Osteoblast (primary cell): Measurements from ENCODE around the gene STARD7. TPM values are rescaled to one million over a fixed set of nuclear protein-coding genes. Genes with fewer than 3 reads are reported as not detected.
A peak's percentile ranks its signal among the peaks of the same experiment; 100 is the strongest.

Source experiments
- DNase-seq: peaks from one replicate; pipeline ENCODE4 v3.0.0; 2011; ENCODE audit warnings: low spot score, mixed read lengths; ENCODE audit not compliant: insufficient read length; ENCODE audit errors: missing footprints
- H2AFZ ChIP-seq: 2 replicates; pipeline ENCODE4 v1.6.0; 2011; ENCODE audit warnings: mild to moderate bottlenecking, low read length
- H3K27ac ChIP-seq: 2 replicates; pipeline ENCODE4 v1.5.1; 2011; ENCODE audit warnings: mild to moderate bottlenecking, low read depth, low read length, moderate library complexity
- H3K27me3 ChIP-seq: 2 replicates; pipeline ENCODE4 v1.6.0; 2012; ENCODE audit warnings: mild to moderate bottlenecking, control low read depth, inconsistent platforms, low read length, moderate library complexity; ENCODE audit not compliant: insufficient read depth
- H3K36me3 ChIP-seq: 2 replicates; pipeline ENCODE4 v1.5.1; 2011; ENCODE audit warnings: mild to moderate bottlenecking, low read length, control low read depth, moderate library complexity; ENCODE audit not compliant: insufficient read depth
- H3K4me1 ChIP-seq: 2 replicates; pipeline ENCODE4 v1.5.1; 2011; ENCODE audit warnings: mild to moderate bottlenecking, low read length, control low read depth, moderate library complexity; ENCODE audit not compliant: insufficient read depth
- H3K4me2 ChIP-seq: 2 replicates; pipeline ENCODE4 v1.6.0; 2011; ENCODE audit warnings: mild to moderate bottlenecking, low read length; ENCODE audit not compliant: insufficient read depth
- H3K4me3 ChIP-seq: fragments of 200-600 bp; sonication (generic); 3 replicates; pipeline ENCODE4 v1.5.1; 2012; ENCODE audit warnings: mild to moderate bottlenecking, low read length, inconsistent platforms; ENCODE audit not compliant: insufficient read depth
- H3K79me2 ChIP-seq: 2 replicates; pipeline ENCODE4 v1.6.0; 2012; ENCODE audit warnings: mild to moderate bottlenecking, low read length, control low read depth, inconsistent platforms; ENCODE audit not compliant: insufficient read depth
- H3K9me3 ChIP-seq: 2 replicates; pipeline ENCODE4 v1.5.1; 2011; ENCODE audit warnings: low read depth, low read length, control low read depth
- H4K20me1 ChIP-seq: 2 replicates; pipeline ENCODE4 v1.6.0; 2012; ENCODE audit warnings: mild to moderate bottlenecking, low read length, control low read depth; ENCODE audit not compliant: insufficient read depth
- total RNA-seq: library from RNA; depleted of rRNA; stranded (reverse); fragments of >200 nt; gene quantifications from 2 replicates; pipeline ENCODE4 v1.2.3, GENCODE V29; 2012
- TF ChIP-seq, protein P1 (sequence below): IDR thresholded peaks from 2 replicates; pipeline ENCODE4 v1.5.1; 2011; ENCODE audit warnings: mild to moderate bottlenecking, low read depth, low read length, moderate library complexity; ENCODE audit errors: extremely low read depth

STARD7 gene
- total RNA-seq, 1 donor, result 163 TPM

DNA sequence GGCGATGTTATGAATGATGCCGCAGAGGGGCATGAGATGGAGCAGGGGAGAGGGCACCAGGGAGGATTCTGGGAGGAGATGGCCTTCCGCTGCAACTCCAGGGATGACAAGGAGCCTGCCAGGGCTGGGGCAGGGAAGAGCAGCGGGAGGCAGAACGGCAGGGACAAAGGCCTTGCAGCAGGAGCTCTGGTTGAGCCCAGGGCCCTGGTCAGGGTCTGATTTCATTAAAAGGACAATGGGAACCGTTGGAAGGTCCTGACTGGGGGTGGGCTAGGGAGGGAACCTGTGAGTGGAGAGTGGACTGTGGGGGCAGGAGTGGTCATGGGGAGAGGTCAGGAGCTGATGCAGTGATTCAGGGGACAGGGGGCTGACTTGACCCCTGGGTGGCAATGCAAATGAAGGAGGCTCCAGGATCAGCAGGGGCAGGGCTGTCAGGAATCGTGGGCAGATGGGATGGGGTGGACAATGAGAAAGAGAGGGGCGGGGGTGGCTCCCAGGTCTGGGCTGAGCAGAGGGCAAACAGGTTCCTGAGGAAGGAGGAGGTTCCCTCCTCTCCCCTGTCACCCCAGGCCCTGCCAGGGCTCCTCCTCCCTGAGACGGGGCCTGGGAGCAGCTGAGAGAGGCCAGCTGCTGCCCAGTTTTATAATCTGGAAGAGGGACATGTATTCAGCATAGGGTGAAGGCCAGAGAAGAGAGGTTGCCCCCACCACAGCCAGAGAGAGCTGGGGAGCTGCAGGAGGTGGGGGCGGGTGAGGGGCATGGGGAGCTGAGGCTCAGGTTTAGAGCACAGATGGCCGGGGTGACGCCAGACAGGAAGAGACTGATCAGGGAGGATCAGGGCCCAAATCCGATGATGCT is 56.1 kb downstream of the STARD7 start:
- peaks cover 11% of the 10 kb centered on the region for H3K4me1 ChIP-seq
- no peak overlapping the region for H3K4me2 ChIP-seq
- no peaks in the 10 kb centered on the region for H3K9me3 ChIP-seq
- H3K27me3 ChIP-seq, result peaks cover 2% of the 10 kb centered on the region
- TF ChIP-seq, protein P1, sequence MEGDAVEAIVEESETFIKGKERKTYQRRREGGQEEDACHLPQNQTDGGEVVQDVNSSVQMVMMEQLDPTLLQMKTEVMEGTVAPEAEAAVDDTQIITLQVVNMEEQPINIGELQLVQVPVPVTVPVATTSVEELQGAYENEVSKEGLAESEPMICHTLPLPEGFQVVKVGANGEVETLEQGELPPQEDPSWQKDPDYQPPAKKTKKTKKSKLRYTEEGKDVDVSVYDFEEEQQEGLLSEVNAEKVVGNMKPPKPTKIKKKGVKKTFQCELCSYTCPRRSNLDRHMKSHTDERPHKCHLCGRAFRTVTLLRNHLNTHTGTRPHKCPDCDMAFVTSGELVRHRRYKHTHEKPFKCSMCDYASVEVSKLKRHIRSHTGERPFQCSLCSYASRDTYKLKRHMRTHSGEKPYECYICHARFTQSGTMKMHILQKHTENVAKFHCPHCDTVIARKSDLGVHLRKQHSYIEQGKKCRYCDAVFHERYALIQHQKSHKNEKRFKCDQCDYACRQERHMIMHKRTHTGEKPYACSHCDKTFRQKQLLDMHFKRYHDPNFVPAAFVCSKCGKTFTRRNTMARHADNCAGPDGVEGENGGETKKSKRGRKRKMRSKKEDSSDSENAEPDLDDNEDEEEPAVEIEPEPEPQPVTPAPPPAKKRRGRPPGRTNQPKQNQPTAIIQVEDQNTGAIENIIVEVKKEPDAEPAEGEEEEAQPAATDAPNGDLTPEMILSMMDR, result no peak
- peak; percentile 66 for DNase-seq
- H3K27ac ChIP-seq, result no peak overlapping the region
- no peak overlapping the region for H3K4me3 ChIP-seq
- H4K20me1 ChIP-seq, result no peaks in the 10 kb centered on the region
- no peak overlapping the region for H2AFZ ChIP-seq
- no peaks in the 10 kb centered on the region for H3K79me2 ChIP-seq
- no peaks in the 10 kb centered on the region for H3K36me3 ChIP-seq

DNA sequence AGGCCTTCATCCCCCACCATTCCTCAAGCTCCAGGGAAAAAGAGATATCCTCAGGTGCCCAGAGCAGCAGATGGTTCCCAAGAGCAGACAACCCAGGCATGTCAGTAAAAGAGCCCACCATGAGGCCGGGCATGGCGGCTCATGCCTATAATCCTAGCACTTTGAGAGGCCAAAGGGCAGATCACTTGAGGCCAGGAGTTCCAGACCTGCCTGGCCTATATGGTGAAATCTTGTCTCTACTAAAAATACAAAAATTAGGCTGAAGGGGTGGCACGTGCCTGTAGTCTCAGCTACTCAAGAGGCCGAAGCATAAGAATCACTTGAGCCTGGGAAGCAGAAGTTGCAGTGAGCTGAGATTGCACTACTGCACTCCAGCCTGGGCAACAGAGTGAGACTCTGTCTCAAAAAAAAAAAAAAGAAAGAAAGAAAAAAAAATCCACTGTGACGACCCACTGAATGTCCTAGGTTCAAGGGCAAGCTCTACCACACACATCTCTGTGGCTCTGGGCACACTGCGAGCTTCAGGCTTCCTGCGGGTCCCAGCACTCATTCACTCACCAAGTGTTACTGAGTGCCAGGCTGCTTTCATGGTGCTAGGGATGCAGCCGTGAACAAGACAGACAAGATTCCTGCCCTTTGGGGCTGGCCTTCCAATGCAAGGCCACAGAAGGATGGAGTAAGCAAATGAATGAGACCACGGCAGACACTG is 56.9 kb downstream of the STARD7 start:
- Histone ChIP-seq H2AFZ (no peak overlapping the region), H3K4me1 (peaks cover 17% of the 10 kb centered on the region), H3K4me2 (no peak overlapping the region), H3K79me2 (no peaks in the 10 kb centered on the region), H3K9me3 (no peaks in the 10 kb centered on the region), H4K20me1 (no peaks in the 10 kb centered on the region), H3K27me3 (no peaks in the 10 kb centered on the region), H3K4me3 (no peak overlapping the region), H3K36me3 (no peaks in the 10 kb centered on the region), H3K27ac (no peak overlapping the region)
- TF ChIP-seq, protein P1, result no peak
- DNase-seq, result no peak

DNA sequence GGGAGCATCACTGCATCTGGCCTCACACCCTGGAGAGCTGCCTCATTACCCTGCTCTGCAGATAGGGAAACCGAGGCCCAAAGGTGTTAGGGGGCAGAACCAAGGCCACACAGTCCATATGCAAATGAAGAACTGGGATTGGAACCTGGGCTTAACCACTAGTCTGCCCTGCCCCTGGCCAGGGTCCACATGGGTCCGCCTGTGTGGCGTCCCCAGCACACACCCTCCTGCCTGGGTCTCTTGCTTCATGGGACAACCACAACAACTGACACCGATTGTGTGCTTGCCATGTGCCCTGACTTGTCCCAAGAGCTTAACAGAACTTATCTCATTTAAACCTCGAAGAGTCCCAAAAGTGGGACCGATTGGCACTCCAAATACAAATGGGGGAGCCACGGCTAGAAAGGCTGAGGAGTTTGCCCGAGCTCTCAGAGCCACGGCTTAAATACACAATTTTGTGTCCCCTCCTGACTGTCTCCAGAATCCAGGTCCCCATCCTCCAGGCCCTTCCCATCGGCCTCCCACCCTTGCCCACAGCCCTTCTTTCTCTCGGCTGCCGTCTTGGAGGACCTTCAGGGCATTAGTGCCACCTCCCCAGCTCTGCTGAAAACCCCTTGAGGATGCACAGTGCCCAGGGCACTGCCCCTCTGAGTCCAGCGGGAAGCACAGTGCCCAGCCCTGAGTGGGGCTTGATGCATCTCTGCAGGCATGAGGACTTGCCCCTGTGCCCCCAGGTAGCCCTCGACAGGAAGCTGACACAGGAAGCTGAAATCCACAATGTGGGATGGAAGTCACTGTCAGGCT is 57.6 kb downstream of the STARD7 start:
- Histone ChIP-seq H3K4me3 (no peak overlapping the region), H3K4me2 (no peak overlapping the region), H4K20me1 (no peaks in the 10 kb centered on the region), H3K27ac (no peak overlapping the region), H3K36me3 (no peaks in the 10 kb centered on the region), H2AFZ (no peak overlapping the region), H3K27me3 (no peaks in the 10 kb centered on the region), H3K9me3 (no peaks in the 10 kb centered on the region), H3K4me1 (peaks cover 21% of the 10 kb centered on the region), H3K79me2 (no peaks in the 10 kb centered on the region)
- TF ChIP-seq, protein P1, result no peak
- DNase-seq, result peak; percentile 64
